T-helper 17 cell (primary cell): ENCODE measurements around the gene CMTM7. TPM values are rescaled to one million over a fixed set of nuclear protein-coding genes. Genes with fewer than 3 reads are reported as not detected.
A peak's percentile ranks its signal among the peaks of the same experiment; 100 is the strongest.

Source experiments
- ATAC-seq: fragments of 150-1000 bp; cut with Tn5 transposase; 2 replicates; pipeline ENCODE4 v1.10.0; 2021; ENCODE audit warnings: mild to moderate bottlenecking, moderate library complexity
- DNase-seq, 3 donors: peaks; one replicate each; pipeline versions ENCODE4 v3.0.0 to v3.0.0-alpha.2; 2020 to 2021
- H3K9me3 ChIP-seq: one replicate; pipeline ENCODE4 v1.7.0; 2013; ENCODE audit warnings: low read length, mild to moderate bottlenecking; ENCODE audit not compliant: control insufficient read depth, poor library complexity, severe bottlenecking
- H3K27ac Mint-ChIP-seq: one replicate; pipeline ENCODE4 v1.8.0; 2022; ENCODE audit warnings: mild to moderate bottlenecking, moderate library complexity, mixed read lengths
- H3K27me3 Mint-ChIP-seq: one replicate; pipeline ENCODE4 v1.8.0; 2022; ENCODE audit warnings: mixed read lengths
- H3K36me3 Mint-ChIP-seq: one replicate; pipeline ENCODE4 v1.8.0; 2022; ENCODE audit warnings: low read depth, mixed read lengths
- H3K4me1 Mint-ChIP-seq: one replicate; pipeline ENCODE4 v1.8.0; 2022; ENCODE audit warnings: mild to moderate bottlenecking, mixed read lengths
- H3K4me3 Mint-ChIP-seq: one replicate; pipeline ENCODE4 v1.8.0; 2022; ENCODE audit warnings: mild to moderate bottlenecking, moderate library complexity, mixed read lengths
- total RNA-seq, 4 donors: library from RNA in 2 of 4; stranded (reverse) in 2 of 4; gene quantifications; one replicate each; pipeline ENCODE4 v1.2.3 and lab custom pipeline; 2022 to 2026

Gene CMTM7
- total RNA-seq, 2 donors from 2014 or later, result 38.5 to 45.3 TPM

- peak; percentile 17 for ATAC-seq
- H3K36me3 Mint-ChIP-seq, result peaks cover 7% of the 10 kb centered on the region
- H3K4me3 Mint-ChIP-seq, result peak overlapping the region; percentile 99
- H3K9me3 ChIP-seq, result no peaks in the 10 kb centered on the region
- H3K4me1 Mint-ChIP-seq, result peaks cover 28% of the 10 kb centered on the region
- peak overlapping the region; percentile 99 for H3K27ac Mint-ChIP-seq
- no peaks in the 10 kb centered on the region for H3K27me3 Mint-ChIP-seq
- no peak for DNase-seq
Observed at GRCh38 chr3:32502946-32503286, 111.3 kb downstream of the CMTM7 start.

Other genes starting within 250 kb of the CMTM7 start
- 10 to 100 TPM in 1 of 2 donors, 1 to 10 TPM in 1; 6.3 to 16.4 TPM for gene CMTM8, start 153.2 kb upstream of the CMTM7 start, total RNA-seq
- gene CMTM6, start 111.0 kb downstream of the CMTM7 start, total RNA-seq, result 10 to 100 TPM; 97.2 to 99.3 TPM
- gene DYNC1LI1, start 179.0 kb downstream of the CMTM7 start, total RNA-seq, result 10 to 100 TPM; 24.4 to 30.8 TPM